Tibial nerve (tissue), 4 donors: ENCODE measurements around the gene RARA.

Experiments
- EP300 ChIP-seq, 2 donors: sonication (generic); formaldehyde crosslinking; IDR thresholded peaks; one replicate each; pipeline ENCODE4 v1.6.1; 2017; ENCODE audit warnings: antibody characterized with exemption in 2 of 2, mild to moderate bottlenecking in 1 of 2
- TF ChIP-seq, protein P1 (sequence below), 5 experiments: fragments of 200-600 bp in 3 of 5; fragments of 450-650 bp in 2 of 5; sonication (generic) in 3 of 5; IDR thresholded peaks; one replicate each; pipeline ENCODE4 v1.5.1; 2016 to 2019; ENCODE audit warnings: antibody characterized with exemption in 5 of 5, mild to moderate bottlenecking in 3 of 5, moderate library complexity in 2 of 5

DNA sequence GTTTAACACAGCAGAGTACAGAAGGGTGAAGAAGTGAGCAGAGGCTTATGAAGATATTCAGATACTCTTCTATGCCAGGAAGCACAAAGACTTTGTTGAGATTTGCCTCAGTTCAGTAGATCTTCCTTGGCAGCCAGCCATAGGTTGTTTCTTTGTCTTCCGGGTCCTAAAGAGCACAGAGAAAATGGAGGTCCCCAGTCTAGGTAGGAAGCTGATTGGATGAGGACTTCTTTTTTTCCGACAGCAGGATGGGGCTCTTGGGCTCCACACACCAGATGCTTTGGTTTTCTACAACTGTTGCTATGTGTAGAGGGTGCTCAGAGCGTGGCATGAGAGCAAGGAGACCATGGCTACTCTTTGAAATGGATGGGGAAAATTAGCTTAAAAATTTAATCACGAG lies 29.6 kb upstream of the RARA start:
- TF ChIP-seq, protein P1, sequence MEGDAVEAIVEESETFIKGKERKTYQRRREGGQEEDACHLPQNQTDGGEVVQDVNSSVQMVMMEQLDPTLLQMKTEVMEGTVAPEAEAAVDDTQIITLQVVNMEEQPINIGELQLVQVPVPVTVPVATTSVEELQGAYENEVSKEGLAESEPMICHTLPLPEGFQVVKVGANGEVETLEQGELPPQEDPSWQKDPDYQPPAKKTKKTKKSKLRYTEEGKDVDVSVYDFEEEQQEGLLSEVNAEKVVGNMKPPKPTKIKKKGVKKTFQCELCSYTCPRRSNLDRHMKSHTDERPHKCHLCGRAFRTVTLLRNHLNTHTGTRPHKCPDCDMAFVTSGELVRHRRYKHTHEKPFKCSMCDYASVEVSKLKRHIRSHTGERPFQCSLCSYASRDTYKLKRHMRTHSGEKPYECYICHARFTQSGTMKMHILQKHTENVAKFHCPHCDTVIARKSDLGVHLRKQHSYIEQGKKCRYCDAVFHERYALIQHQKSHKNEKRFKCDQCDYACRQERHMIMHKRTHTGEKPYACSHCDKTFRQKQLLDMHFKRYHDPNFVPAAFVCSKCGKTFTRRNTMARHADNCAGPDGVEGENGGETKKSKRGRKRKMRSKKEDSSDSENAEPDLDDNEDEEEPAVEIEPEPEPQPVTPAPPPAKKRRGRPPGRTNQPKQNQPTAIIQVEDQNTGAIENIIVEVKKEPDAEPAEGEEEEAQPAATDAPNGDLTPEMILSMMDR (IDR thresholded peaks at IDR 0.05): no peak
- no peak for TF ChIP-seq EP300 (IDR thresholded peaks at IDR 0.05)
